Stomach (tissue), 4 donors: ENCODE measurements around the gene USB1.

Experiments used
- POLR2A ChIP-seq, 4 donors: fragments of 450-650 bp; IDR thresholded peaks; one replicate each; pipeline ENCODE4 v1.6.1; 2016; ENCODE audit warnings: antibody characterized with exemption in 4 of 4, control low read depth in 2 of 4, mild to moderate bottlenecking in 1 of 4, moderate library complexity in 1 of 4
- POLR2AphosphoS5 ChIP-seq, 3 donors: sonication (generic); formaldehyde crosslinking; IDR thresholded peaks; one replicate each; pipeline ENCODE4 v1.6.1; 2016; ENCODE audit warnings: antibody characterized with exemption in 3 of 3
- TF ChIP-seq, protein P1 (sequence below), 7 experiments: fragments of 450-650 bp in 4 of 7; fragments of 200-600 bp in 3 of 7; sonication (generic) in 3 of 7; IDR thresholded peaks; one replicate each; pipeline ENCODE4 v1.5.1; 2016 to 2019; ENCODE audit warnings: antibody characterized with exemption in 7 of 7, control low read depth in 2 of 7, mild to moderate bottlenecking in 1 of 7

DNA sequence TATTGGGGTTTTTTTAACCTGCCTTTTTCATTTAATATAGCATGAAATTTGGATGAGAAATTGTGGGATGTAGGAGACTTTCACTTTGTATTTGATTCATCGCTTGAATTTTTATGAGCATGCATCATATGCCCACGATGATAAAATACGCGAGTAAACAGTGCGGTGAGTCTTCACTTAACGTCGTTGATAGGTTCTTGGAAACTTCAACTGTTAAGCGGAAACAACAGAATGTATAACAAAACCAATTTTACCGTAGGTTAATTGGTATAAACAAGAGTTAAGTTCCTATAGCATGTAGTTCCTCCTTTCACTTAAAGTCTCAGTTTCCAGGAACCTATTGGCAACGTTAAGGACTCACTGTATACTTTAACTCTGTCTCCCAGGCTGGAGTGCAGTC, 53.1 kb downstream of the USB1 start:
- TF ChIP-seq, protein P1, sequence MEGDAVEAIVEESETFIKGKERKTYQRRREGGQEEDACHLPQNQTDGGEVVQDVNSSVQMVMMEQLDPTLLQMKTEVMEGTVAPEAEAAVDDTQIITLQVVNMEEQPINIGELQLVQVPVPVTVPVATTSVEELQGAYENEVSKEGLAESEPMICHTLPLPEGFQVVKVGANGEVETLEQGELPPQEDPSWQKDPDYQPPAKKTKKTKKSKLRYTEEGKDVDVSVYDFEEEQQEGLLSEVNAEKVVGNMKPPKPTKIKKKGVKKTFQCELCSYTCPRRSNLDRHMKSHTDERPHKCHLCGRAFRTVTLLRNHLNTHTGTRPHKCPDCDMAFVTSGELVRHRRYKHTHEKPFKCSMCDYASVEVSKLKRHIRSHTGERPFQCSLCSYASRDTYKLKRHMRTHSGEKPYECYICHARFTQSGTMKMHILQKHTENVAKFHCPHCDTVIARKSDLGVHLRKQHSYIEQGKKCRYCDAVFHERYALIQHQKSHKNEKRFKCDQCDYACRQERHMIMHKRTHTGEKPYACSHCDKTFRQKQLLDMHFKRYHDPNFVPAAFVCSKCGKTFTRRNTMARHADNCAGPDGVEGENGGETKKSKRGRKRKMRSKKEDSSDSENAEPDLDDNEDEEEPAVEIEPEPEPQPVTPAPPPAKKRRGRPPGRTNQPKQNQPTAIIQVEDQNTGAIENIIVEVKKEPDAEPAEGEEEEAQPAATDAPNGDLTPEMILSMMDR (IDR thresholded peaks at IDR 0.05), result no peak
- no peak for TF ChIP-seq POLR2AphosphoS5 (IDR thresholded peaks at IDR 0.05)
- no peak for TF ChIP-seq POLR2A (IDR thresholded peaks at IDR 0.05)
